Mesenchymal stem cell (in vitro differentiated cells and primary cell): ENCODE results near the gene TBCA.

Experiments
- DNase-seq: peaks from one replicate; pipeline ENCODE4 v3.0.0-alpha.2; 2013
- H2AFZ ChIP-seq: one replicate; pipeline ENCODE4 v1.6.1; 2013; ENCODE audit warnings: low read depth, mild to moderate bottlenecking, control low read depth, inconsistent platforms, low read length, moderate library complexity
- H2AK5ac ChIP-seq: 2 replicates; pipeline ENCODE4 v1.6.1; 2013; ENCODE audit warnings: low read length, moderate library complexity, mild to moderate bottlenecking, inconsistent platforms; ENCODE audit not compliant: severe bottlenecking
- H2BK120ac ChIP-seq: one replicate; pipeline ENCODE4 v1.6.1; 2013; ENCODE audit warnings: low read depth, mild to moderate bottlenecking, inconsistent platforms, low read length, moderate library complexity
- H2BK12ac ChIP-seq, 2 experiments: one replicate each; pipeline ENCODE4 v1.6.1; 2013; ENCODE audit warnings: inconsistent platforms in 2 of 2, low read length in 2 of 2, mild to moderate bottlenecking in 2 of 2, moderate library complexity in 2 of 2, control low read depth in 1 of 2
- H2BK15ac ChIP-seq: one replicate; pipeline ENCODE4 v1.6.1; 2013; ENCODE audit warnings: mild to moderate bottlenecking, low read depth, inconsistent platforms; ENCODE audit not compliant: poor library complexity, severe bottlenecking
- H2BK5ac ChIP-seq: 2 replicates; pipeline ENCODE4 v1.6.1; 2013; ENCODE audit warnings: low read depth, mild to moderate bottlenecking, low read length, control low read depth, inconsistent platforms; ENCODE audit not compliant: poor library complexity, severe bottlenecking
- H3K14ac ChIP-seq, 2 experiments: one replicate each; pipeline ENCODE4 v1.6.1; 2013; ENCODE audit warnings: inconsistent platforms in 2 of 2, low read length in 2 of 2, control low read depth in 1 of 2, mild to moderate bottlenecking in 1 of 2, moderate library complexity in 1 of 2
- H3K18ac ChIP-seq, 2 experiments: one replicate each; pipeline ENCODE4 v1.6.1; 2013; ENCODE audit warnings: inconsistent platforms in 2 of 2, low read length in 2 of 2, control low read depth in 1 of 2, low read depth in 1 of 2, mild to moderate bottlenecking in 1 of 2
- H3K23ac ChIP-seq, 2 experiments: one replicate each; pipeline ENCODE4 v1.6.1; 2013; ENCODE audit warnings: inconsistent platforms in 2 of 2, low read length in 2 of 2, mild to moderate bottlenecking in 2 of 2, moderate library complexity in 2 of 2, control low read depth in 1 of 2
- H3K27ac ChIP-seq: 2 replicates; pipeline ENCODE4 v1.5.1; 2013; ENCODE audit warnings: mild to moderate bottlenecking, moderate library complexity, low read length, control low read depth, inconsistent platforms; ENCODE audit not compliant: poor library complexity, severe bottlenecking
- H3K27me3 ChIP-seq, 2 experiments: 2 replicates each; pipeline versions ENCODE4 v1.6.1 to v1.7.0; 2013; ENCODE audit warnings: low read length in 2 of 2, mild to moderate bottlenecking in 2 of 2, moderate library complexity in 2 of 2, control low read depth in 1 of 2, inconsistent platforms in 1 of 2; ENCODE audit not compliant: control insufficient read depth in 1 of 2, insufficient read depth in 1 of 2
- H3K36me3 ChIP-seq, 2 experiments: 2 replicates each; pipeline versions ENCODE4 v1.6.1 to v1.7.0; 2013; ENCODE audit warnings: low read length in 2 of 2, control low read depth in 1 of 2, inconsistent platforms in 1 of 2, low read depth in 1 of 2, mild to moderate bottlenecking in 1 of 2; ENCODE audit not compliant: insufficient read depth in 2 of 2, control insufficient read depth in 1 of 2
- H3K4ac ChIP-seq, 2 experiments: one replicate each; pipeline ENCODE4 v1.6.1; 2013; ENCODE audit warnings: inconsistent platforms in 2 of 2, low read length in 2 of 2, mild to moderate bottlenecking in 2 of 2, moderate library complexity in 2 of 2, control low read depth in 1 of 2, low read depth in 1 of 2
- H3K4me1 ChIP-seq: 2 replicates; pipeline ENCODE4 v1.6.1; 2013; ENCODE audit warnings: low read depth, low read length, control low read depth; ENCODE audit not compliant: control insufficient read depth, insufficient read depth
- H3K4me2 ChIP-seq: 2 replicates; pipeline ENCODE4 v1.6.1; 2013; ENCODE audit warnings: low read length, mild to moderate bottlenecking, inconsistent platforms; ENCODE audit not compliant: poor library complexity, severe bottlenecking
- H3K4me3 ChIP-seq, 2 experiments: 2 replicates each; pipeline versions ENCODE4 v1.5.1 to v1.7.0; 2013; ENCODE audit warnings: low read length in 2 of 2, mild to moderate bottlenecking in 2 of 2, control low read depth in 1 of 2, low read depth in 1 of 2; ENCODE audit not compliant: insufficient read depth in 1 of 2
- H3K79me1 ChIP-seq: replicated peaks from 2 replicates; pipeline ENCODE4 v1.6.1; 2013; ENCODE audit warnings: mild to moderate bottlenecking, control low read depth, low read length, inconsistent platforms; ENCODE audit not compliant: poor library complexity, severe bottlenecking
- H3K9ac ChIP-seq: 2 replicates; pipeline ENCODE4 v1.7.0; 2013; ENCODE audit warnings: mild to moderate bottlenecking, low read length, moderate library complexity
- H3K9me3 ChIP-seq: 2 replicates; pipeline ENCODE4 v1.7.0; 2013; ENCODE audit warnings: mild to moderate bottlenecking, low read length; ENCODE audit not compliant: control insufficient read depth
- H4K8ac ChIP-seq: one replicate; pipeline ENCODE4 v1.6.1; 2013; ENCODE audit warnings: inconsistent platforms, mild to moderate bottlenecking, low read length, moderate library complexity
- H4K91ac ChIP-seq: one replicate; pipeline ENCODE4 v1.6.1; 2013; ENCODE audit warnings: mild to moderate bottlenecking, low read length, inconsistent platforms
- WGBS: methylation state at CpG from one replicate; pipeline ENCODE4 v1.1.7; 2013; ENCODE audit warnings: mixed read lengths; 5-methylcytosine and 5-hydroxymethylcytosine counted together

Gene TBCA

DNA sequence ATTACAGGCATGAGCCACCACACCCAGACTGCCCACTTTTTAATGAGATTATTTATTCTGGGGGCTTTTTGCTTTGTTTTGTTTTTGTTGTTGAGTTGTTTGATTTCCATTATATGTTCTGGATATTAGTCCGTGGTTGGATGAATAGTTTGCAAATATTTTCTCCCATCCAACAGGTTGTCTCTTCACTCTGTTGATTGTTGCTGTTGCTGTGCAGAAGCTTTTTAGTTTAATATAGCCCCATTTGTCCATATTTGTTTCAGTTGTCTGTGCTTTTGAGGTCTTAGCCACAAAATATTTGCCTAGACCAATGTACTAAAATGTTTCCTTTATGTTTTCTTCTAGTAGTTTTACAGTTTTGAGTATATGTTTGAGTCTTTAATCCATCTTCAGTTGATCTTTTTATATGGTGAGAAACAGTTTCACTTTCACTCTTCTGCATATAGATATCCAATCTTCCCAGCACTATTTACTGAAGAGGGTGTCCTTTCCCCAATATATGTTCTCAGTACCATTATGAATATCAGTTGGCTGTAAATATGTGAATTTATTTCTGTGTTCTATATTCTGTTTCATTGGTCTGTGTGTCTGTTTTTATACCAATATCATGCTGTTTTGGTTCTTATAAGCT, 30.2 kb upstream of the TBCA start:
- peaks cover 0 to 2% of the 10 kb centered on the region in 2 experiments for H3K27me3 ChIP-seq
- H3K27ac ChIP-seq, result no peak overlapping the region
- DNase-seq, result peak; percentile 20
- no peaks in the 10 kb centered on the region for H3K4me1 ChIP-seq
- no peak overlapping the region for H3K23ac ChIP-seq
- no peak overlapping the region for H3K18ac ChIP-seq
- no peak overlapping the region for H2BK120ac ChIP-seq
- H4K8ac ChIP-seq, result no peak overlapping the region
- H3K4me2 ChIP-seq, result no peak overlapping the region
- H3K4me3 ChIP-seq, result peak overlapping the region in 1 of 2 experiments; percentile 60
- 33% methylated on average over 1 of the region's 1 CpG for WGBS
- no peak overlapping the region for H2AK5ac ChIP-seq
- H4K91ac ChIP-seq, result no peak overlapping the region
- H2BK5ac ChIP-seq, result no peak overlapping the region
- H2BK15ac ChIP-seq, result no peak overlapping the region
- no peak overlapping the region for H2AFZ ChIP-seq
- H3K36me3 ChIP-seq, result no peaks in the 10 kb centered on the region
- peak overlapping the region; percentile 41 for H3K9ac ChIP-seq
- H3K14ac ChIP-seq, result no peak overlapping the region
- H3K79me1 ChIP-seq, result no peaks in the 10 kb centered on the region
- no peak overlapping the region for H2BK12ac ChIP-seq
- H3K4ac ChIP-seq, result no peak overlapping the region
- H3K9me3 ChIP-seq, result peaks cover 13% of the 10 kb centered on the region

DNA sequence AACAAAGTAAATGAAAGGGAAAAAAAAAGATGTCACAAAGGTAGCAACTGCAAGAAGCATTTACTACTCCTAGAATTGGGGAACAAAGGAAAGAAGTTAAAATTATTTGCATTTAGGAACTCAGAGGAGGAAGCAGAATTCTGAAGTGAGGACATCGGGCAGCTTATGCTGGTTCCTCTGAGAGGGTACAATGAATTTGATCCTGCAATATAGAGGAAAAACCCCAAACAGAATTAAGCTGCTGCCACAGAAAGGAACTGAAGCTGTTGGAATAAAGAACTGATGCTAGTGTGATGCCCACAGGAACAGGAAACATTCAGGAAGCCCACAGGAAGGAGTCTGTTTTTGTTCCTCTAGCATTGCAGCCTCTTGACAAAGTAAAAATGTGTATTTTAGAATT, 22.3 kb upstream of the TBCA start:
- H3K4me1 ChIP-seq, result no peaks in the 10 kb centered on the region
- no peak overlapping the region for H2AK5ac ChIP-seq
- no peak overlapping the region for H3K4me2 ChIP-seq
- no peaks in the 10 kb centered on the region for H3K36me3 ChIP-seq
- H2AFZ ChIP-seq, result no peak overlapping the region
- H3K79me1 ChIP-seq, result no peaks in the 10 kb centered on the region
- no peak overlapping the region for H2BK12ac ChIP-seq
- no peak overlapping the region for H3K23ac ChIP-seq
- H2BK15ac ChIP-seq, result no peak overlapping the region
- no peak overlapping the region for H3K18ac ChIP-seq
- WGBS, result 88% methylated on average over 1 of the region's 1 CpG
- H2BK5ac ChIP-seq, result no peak overlapping the region
- no peak overlapping the region for H3K9ac ChIP-seq
- peaks cover 9 to 10% of the 10 kb centered on the region in 2 experiments for H3K27me3 ChIP-seq
- no peak for DNase-seq
- H4K91ac ChIP-seq, result no peak overlapping the region
- no peak overlapping the region for H2BK120ac ChIP-seq
- H3K27ac ChIP-seq, result no peak overlapping the region
- H4K8ac ChIP-seq, result no peak overlapping the region
- H3K4me3 ChIP-seq, result no peak overlapping the region
- no peak overlapping the region for H3K4ac ChIP-seq
- H3K9me3 ChIP-seq, result peaks cover 5% of the 10 kb centered on the region
- H3K14ac ChIP-seq, result no peak overlapping the region

DNA sequence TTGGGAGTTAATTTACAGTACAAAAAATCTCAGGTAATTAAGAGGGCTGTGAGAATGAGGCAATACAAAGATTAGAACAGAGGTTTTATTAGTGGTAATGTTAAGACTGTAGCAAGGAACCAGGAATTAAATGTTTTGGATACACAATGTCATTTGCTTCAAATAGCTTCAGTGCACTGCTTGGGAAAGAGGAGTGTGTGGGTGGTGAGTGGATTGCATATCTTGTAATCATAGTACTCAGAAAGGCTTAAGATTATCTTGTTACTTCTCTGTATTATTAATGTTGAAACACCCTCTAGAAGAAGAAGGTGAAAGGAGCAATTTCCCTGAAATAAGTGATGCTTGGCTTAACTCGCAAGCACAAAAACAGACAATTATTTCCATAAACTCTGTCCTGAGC, 21.0 kb upstream of the TBCA start:
- Histone ChIP-seq H3K9ac (no peak overlapping the region), H2AK5ac (no peak overlapping the region), H2BK12ac (no peak overlapping the region), H2BK5ac (no peak overlapping the region), H3K4ac (no peak overlapping the region), H3K23ac (no peak overlapping the region), H2AFZ (no peak overlapping the region), H3K18ac (no peak overlapping the region), H3K27me3 (peaks cover 9 to 10% of the 10 kb centered on the region in 2 experiments), H2BK15ac (no peak overlapping the region), H3K4me2 (no peak overlapping the region), H3K79me1 (no peaks in the 10 kb centered on the region), H3K9me3 (no peaks in the 10 kb centered on the region), H3K27ac (no peak overlapping the region), H3K14ac (no peak overlapping the region), H3K36me3 (no peaks in the 10 kb centered on the region), H2BK120ac (no peak overlapping the region), H3K4me1 (no peaks in the 10 kb centered on the region), H4K91ac (no peak overlapping the region), H4K8ac (no peak overlapping the region), H3K4me3 (no peak overlapping the region)
- no peak for DNase-seq
- whole genome bisulfite sequencing, result no CpG with 5 or more reads among the region's 1 CpG

DNA sequence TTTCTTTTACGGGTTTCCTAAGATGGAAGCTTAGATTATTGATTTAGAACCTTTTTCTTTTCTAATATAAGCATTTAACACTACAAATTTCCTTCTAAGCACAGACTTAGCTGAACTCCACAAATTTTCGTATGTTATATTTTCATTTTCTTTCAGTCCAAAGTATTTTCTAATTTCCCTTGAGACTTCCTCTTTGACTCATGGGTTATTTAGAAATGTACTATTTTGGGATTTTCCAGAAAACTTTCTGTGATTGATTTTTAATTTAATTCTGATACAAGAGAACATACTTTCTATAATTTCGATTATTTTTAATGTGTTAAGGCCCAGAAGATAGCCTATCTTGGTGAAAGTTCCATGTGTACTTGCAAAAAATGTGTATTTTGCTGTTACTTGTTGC, 19.7 kb upstream of the TBCA start:
- no peaks in the 10 kb centered on the region for H3K9me3 ChIP-seq
- H2AFZ ChIP-seq, result no peak overlapping the region
- 100% methylated on average over 2 of the region's 3 CpGs for WGBS
- no peak overlapping the region for H3K4me3 ChIP-seq
- no peak overlapping the region for H2BK5ac ChIP-seq
- no peak overlapping the region for H3K27ac ChIP-seq
- no peak overlapping the region for H3K4ac ChIP-seq
- no peak for DNase-seq
- no peak overlapping the region for H2BK12ac ChIP-seq
- no peak overlapping the region for H3K18ac ChIP-seq
- no peak overlapping the region for H3K4me2 ChIP-seq
- H2AK5ac ChIP-seq, result no peak overlapping the region
- no peak overlapping the region for H4K91ac ChIP-seq
- H3K23ac ChIP-seq, result no peak overlapping the region
- no peaks in the 10 kb centered on the region for H3K79me1 ChIP-seq
- no peak overlapping the region for H2BK120ac ChIP-seq
- peaks cover 9 to 10% of the 10 kb centered on the region in 2 experiments for H3K27me3 ChIP-seq
- no peak overlapping the region for H3K14ac ChIP-seq
- H4K8ac ChIP-seq, result no peak overlapping the region
- no peak overlapping the region for H3K9ac ChIP-seq
- H3K36me3 ChIP-seq, result no peaks in the 10 kb centered on the region
- H3K4me1 ChIP-seq, result no peaks in the 10 kb centered on the region
- no peak overlapping the region for H2BK15ac ChIP-seq
